ENCODE data around the gene CHADL. TPM values are rescaled to one million over a fixed set of nuclear protein-coding genes. Genes with fewer than 3 reads are reported as not detected.

The CHADL gene
- polyA plus RNA-seq, 1 experiment: 0.70 TPM

GRCh38 chr22:41238570-41239442 is 1.9 kb downstream of the CHADL start:
- POLR2A ChIA-PET: no interaction called here
- H3K27me3 ChIP-seq (ENCODE audit: control insufficient read depth, insufficient read depth, low read length): no peaks in the 10 kb centered on the region
- no peak for TF ChIP-seq CTCF (IDR thresholded peaks at IDR 0.05; ENCODE audit: insufficient read depth, low read depth, low read length)
- CTCF ChIA-PET: interaction anchor here (0.8 to 2.3 kb wide), 2 partner anchors 63 to 316 kb away, joined by 3 to 14 read pairs; partner anchors contain the start of gene ZC3H7B
- no peak overlapping the region for H3K4me3 ChIP-seq (ENCODE audit: low read depth, low read length)
- DNase-seq (ENCODE audit: low read depth): no peak
- H3K36me3 ChIP-seq (ENCODE audit: control insufficient read depth, insufficient read depth, low read length): no peaks in the 10 kb centered on the region

GRCh38 chr22:41237707-41238569 is 2.8 kb downstream of the CHADL start:
- DNase-seq (ENCODE audit: low read depth): no peak
- Histone ChIP-seq H3K27me3 (ENCODE audit: control insufficient read depth, insufficient read depth, low read length) (no peaks in the 10 kb centered on the region), H3K36me3 (ENCODE audit: control insufficient read depth, insufficient read depth, low read length) (no peaks in the 10 kb centered on the region), H3K4me3 (ENCODE audit: low read depth, low read length) (peak overlapping the region; percentile 14; the same call in 1 of the 2 replicates)
- POLR2A ChIA-PET: no interaction called here
- TF ChIP-seq CTCF (IDR thresholded peaks at IDR 0.05; ENCODE audit: insufficient read depth, low read depth, low read length): peak; percentile 33
- CTCF ChIA-PET: interaction anchor here (0.8 to 2.3 kb wide), 3 partner anchors 38 to 315 kb away, joined by 3 to 14 read pairs (median 3); partner anchors contain the start of gene ZC3H7B

- DNase-seq (ENCODE audit: low read depth): no peak
- no peak for TF ChIP-seq CTCF (IDR thresholded peaks at IDR 0.05; ENCODE audit: insufficient read depth, low read depth, low read length)
- no peaks in the 10 kb centered on the region for H3K27me3 ChIP-seq (ENCODE audit: control insufficient read depth, insufficient read depth, low read length)
- H3K36me3 ChIP-seq (ENCODE audit: control insufficient read depth, insufficient read depth, low read length): no peaks in the 10 kb centered on the region
- ChIA-PET POLR2A (no interaction called here), CTCF (interaction anchor here (1.1 to 2.3 kb wide), 3 partner anchors 16 to 315 kb away, joined by 3 to 14 read pairs (median 3); no protein-coding TSS in a partner anchor)
- H3K4me3 ChIP-seq (ENCODE audit: low read depth, low read length): 0 out of 2 replicates have a peak overlapping the region, but pooled peaks have one; percentile 14
Observed at GRCh38 chr22:41237036-41237706, 3.6 kb downstream of the CHADL start.

GRCh38 chr22:41234815-41235695 is 5.7 kb downstream of the CHADL start:
- no peaks in the 10 kb centered on the region for H3K27me3 ChIP-seq (ENCODE audit: control insufficient read depth, insufficient read depth, low read length)
- POLR2A ChIA-PET: no interaction called here
- CTCF ChIA-PET: no interaction called here
- no peak for DNase-seq (ENCODE audit: low read depth)
- H3K4me3 ChIP-seq (ENCODE audit: low read depth, low read length): no peak overlapping the region
- H3K36me3 ChIP-seq (ENCODE audit: control insufficient read depth, insufficient read depth, low read length): peaks cover 2% of the 10 kb centered on the region; the same call in 1 of the 2 replicates
- no peak for TF ChIP-seq CTCF (IDR thresholded peaks at IDR 0.05; ENCODE audit: insufficient read depth, low read depth, low read length)
